Ectodermal cell (in vitro differentiated cells): ENCODE measurements around the gene CACFD1.

ENCODE experiments used
- H3K27ac ChIP-seq: 2 replicates; pipeline ENCODE4 v1.7.0; 2013; ENCODE audit warnings: mild to moderate bottlenecking, low read depth, low read length; ENCODE audit not compliant: insufficient read depth, poor library complexity, severe bottlenecking
- H3K27me3 ChIP-seq: 2 replicates; pipeline ENCODE4 v1.7.0; 2013; ENCODE audit warnings: mild to moderate bottlenecking, low read length; ENCODE audit not compliant: insufficient read depth, control insufficient read depth, poor library complexity, severe bottlenecking
- H3K36me3 ChIP-seq: one replicate; pipeline ENCODE4 v1.7.0; 2013; ENCODE audit warnings: low read length; ENCODE audit not compliant: control insufficient read depth, insufficient read depth
- H3K4me1 ChIP-seq: one replicate; pipeline ENCODE4 v1.7.0; 2013; ENCODE audit warnings: low read length; ENCODE audit not compliant: control insufficient read depth, insufficient read depth
- H3K4me3 ChIP-seq: 2 replicates; pipeline ENCODE4 v1.7.0; 2013; ENCODE audit warnings: low read depth, low read length, control low read depth; ENCODE audit not compliant: insufficient read depth
- H3K9me3 ChIP-seq: 2 replicates; pipeline ENCODE4 v1.7.0; 2013; ENCODE audit warnings: mild to moderate bottlenecking, low read length, moderate library complexity; ENCODE audit not compliant: control insufficient read depth
- WGBS, 2 experiments: methylation state at CpG; one replicate each; pipeline ENCODE4 v1.1.7; 2013; ENCODE audit warnings: missing lambda C conversion rate in 2 of 2; 5-methylcytosine and 5-hydroxymethylcytosine counted together

Gene CACFD1

DNA sequence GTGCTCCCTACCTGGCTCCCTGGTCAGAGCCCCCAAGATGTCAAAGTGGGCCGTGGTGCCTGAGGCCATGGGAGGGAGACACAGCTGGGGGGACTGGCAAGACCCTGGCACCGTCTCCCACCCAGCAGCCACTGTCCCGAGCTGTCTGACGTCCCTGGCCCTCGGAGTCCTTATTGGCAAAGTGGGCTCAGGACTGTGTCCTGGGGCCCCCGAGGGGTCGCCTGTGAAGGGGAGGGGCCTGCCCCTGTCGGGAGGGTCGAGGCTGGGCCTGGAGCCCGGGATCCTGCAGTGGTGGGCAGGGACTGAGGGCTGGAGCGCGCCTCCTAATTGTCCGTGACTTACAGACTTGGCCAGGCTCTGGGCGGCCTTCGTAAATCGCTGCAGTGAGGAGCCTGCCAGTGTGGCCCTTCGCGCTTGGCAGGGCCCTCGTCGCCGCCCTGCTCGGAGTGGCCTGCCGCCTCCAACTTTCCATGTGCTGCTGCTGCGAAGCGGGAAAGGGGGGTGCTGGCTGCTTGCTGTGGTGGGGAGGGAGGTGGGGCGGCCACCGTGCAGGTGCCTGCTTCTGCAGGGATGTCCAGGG lies 51.2 kb downstream of the CACFD1 start:
- H3K27ac ChIP-seq, result no peak overlapping the region
- H3K4me1 ChIP-seq, result peaks cover 20% of the 10 kb centered on the region
- no peaks in the 10 kb centered on the region for H3K9me3 ChIP-seq
- H3K36me3 ChIP-seq, result no peaks in the 10 kb centered on the region
- no peak overlapping the region for H3K4me3 ChIP-seq
- no peaks in the 10 kb centered on the region for H3K27me3 ChIP-seq
- WGBS, 2 experiments, result 91 to 94% methylated on average over 27 of the region's 27 CpGs

DNA sequence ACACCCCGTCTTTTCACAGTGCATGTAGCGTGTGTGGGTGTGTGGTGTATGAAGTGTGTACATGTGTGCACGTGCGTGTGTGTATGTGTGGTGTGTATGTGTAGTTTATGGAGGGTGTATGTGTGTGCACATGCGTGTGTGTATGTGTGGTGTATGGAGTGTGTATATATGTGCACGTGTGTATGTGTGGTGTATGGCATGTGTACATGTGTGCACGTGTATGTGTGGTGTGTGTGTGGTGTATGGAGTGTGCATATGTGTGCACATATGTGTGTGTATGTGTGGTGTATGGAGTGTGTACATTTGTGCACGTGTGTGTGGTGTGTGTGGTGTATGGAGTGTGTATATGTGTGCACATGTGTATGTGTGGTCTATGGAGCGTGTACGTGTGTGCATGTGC lies 51.8 kb downstream of the CACFD1 start:
- Histone ChIP-seq H3K36me3 (no peaks in the 10 kb centered on the region), H3K4me1 (peaks cover 20% of the 10 kb centered on the region), H3K27me3 (no peaks in the 10 kb centered on the region), H3K9me3 (no peaks in the 10 kb centered on the region), H3K27ac (no peak overlapping the region), H3K4me3 (no peak overlapping the region)
- 86 to 87% methylated on average over 10 of the region's 10 CpGs for WGBS, 2 experiments

DNA sequence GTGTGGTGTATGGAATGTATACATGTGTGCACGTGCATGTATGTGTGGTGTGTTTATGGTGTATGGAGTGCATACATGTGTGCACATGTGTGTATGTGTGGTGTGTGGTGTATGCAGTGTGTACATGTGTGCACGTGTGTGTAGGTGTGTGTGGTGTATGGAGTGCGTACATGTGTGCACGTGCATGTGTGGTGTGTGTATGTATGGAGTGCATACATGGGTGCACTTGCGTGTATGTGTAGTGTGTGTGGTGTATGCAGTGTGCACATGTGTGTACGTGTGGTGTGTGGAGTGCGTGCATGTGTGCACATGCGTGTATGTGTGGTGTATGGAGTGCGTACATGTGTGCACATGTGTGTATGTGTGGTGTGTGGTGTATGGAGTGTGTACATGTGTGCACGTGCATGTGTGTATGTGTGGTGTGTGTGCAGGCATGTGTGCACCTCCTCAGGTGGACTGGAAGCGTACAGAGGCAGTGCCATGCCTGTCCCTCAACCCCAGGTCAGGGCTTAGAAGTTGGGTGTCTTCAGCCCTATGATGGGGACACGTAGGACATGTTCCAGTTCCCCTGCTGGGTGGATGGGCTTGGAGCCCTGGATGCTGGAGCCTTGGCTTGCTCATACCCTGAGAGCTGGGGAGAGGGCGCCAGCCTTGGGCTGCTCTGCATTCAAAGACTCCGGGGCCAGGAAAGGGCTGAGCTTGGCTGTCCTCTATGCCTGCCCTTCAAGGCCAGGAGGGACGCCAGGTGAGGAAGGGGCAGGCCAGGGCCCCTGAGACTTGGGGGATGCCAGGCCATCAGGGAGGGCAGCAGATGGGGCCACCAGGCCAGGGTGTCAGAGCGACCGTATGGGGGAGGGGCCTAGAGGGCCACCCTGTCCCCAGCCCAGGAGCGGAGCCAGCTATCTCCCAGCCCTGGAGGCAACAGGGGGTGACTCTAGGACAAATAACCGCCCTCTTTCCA lies 52.8 kb downstream of the CACFD1 start:
- no peak overlapping the region for H3K4me3 ChIP-seq
- H3K27me3 ChIP-seq, result no peaks in the 10 kb centered on the region
- WGBS, 2 experiments, result 87% methylated on average over 19 of the region's 19 CpGs
- no peak overlapping the region for H3K27ac ChIP-seq
- H3K9me3 ChIP-seq, result no peaks in the 10 kb centered on the region
- no peaks in the 10 kb centered on the region for H3K36me3 ChIP-seq
- H3K4me1 ChIP-seq, result peaks cover 20% of the 10 kb centered on the region

DNA sequence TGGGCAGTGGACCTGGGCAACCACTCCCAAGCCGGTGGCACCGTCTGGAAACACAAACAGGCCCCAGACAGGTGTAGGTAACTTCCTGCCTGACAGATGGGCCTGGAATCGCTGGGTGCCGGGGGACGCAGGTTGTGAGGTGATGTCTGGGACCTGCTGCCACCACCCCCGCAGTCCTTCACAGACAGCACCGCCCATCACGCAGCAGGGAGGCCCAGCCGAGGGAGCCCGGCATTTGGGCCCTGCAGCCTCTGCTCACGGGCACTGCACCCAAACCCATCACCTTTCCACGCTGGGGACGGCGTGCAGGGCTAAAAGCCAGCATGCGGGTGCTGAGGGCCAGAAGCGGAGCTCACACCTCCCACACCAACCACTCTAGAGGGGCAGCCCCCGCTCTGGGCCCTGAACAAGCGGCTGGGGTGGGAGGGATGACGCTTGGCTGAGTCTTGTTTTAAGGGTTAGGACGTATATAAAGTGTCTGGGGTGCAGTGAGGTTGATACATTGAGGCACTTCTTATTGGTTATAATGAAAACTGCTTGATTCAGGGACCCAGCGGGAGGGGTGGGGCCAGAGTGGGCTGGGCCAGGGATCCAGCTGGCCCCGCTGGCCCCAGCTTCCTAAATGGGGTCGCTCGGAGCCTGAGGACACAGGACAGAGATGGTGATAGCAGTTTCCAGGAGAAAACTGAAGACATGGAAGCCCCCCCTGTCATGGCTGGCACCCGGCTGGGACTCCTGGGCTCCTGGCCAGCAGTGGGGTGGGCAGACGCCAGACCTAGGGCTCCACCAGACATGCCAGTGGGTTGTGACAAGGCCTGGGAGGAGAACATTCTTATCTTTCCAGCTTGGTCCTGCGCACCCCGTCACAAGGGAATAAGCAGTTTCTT lies 53.7 kb downstream of the CACFD1 start:
- WGBS, 2 experiments, result 89 to 90% methylated on average over 27 to 28 of the region's 28 CpGs

DNA sequence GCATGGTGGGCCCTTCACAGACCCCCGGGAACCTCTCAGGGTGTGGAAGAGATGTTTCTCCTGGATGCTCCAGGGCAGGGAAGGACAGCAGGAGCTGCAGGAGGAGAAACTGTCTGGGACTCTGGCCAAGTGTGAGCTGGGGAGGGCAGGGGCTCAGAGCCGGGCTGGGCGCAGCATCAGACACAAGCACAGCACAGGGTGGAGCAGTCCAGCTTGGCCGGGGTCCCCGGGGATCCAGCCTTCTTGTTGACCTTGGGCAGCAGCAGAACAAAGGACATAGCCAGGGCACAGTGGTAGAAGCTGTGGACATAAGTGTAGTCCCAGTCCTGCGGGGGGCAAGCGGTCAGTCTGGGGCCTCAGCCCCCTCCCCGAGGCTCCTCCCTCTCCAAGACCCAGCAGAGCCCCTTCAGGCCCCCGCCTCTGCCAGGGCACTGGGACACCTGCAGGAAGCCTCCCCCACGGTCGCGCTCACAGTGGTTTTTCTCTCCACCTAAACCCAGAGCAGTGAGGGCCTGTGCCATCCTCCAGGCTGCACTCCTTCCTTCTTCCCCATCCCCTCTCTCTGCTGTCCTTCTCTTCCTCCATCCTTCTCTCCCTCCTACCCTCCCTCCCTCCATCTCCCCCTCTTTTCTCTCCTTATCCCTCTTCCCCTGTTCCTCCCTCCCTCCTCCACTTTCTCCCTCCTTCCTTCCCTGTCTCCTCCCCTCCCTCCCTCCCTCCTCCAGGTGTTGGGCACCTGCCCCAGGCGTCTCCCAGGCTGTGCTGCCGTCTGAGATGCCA lies 54.9 kb downstream of the CACFD1 start:
- H3K9me3 ChIP-seq, result no peaks in the 10 kb centered on the region
- H3K27me3 ChIP-seq, result no peaks in the 10 kb centered on the region
- WGBS, 2 experiments, result 88 to 92% methylated on average over 14 of the region's 14 CpGs
- no peak overlapping the region for H3K4me3 ChIP-seq
- peaks cover 10% of the 10 kb centered on the region for H3K4me1 ChIP-seq
- H3K36me3 ChIP-seq, result no peaks in the 10 kb centered on the region
- H3K27ac ChIP-seq, result no peak overlapping the region

More for the DNA sequence above, 53.7 kb downstream of the CACFD1 start:
- no peaks in the 10 kb centered on the region for H3K36me3 ChIP-seq
- peaks cover 20% of the 10 kb centered on the region for H3K4me1 ChIP-seq
- no peaks in the 10 kb centered on the region for H3K9me3 ChIP-seq
- H3K4me3 ChIP-seq, result no peak overlapping the region
- no peaks in the 10 kb centered on the region for H3K27me3 ChIP-seq
- no peak overlapping the region for H3K27ac ChIP-seq

DNA sequence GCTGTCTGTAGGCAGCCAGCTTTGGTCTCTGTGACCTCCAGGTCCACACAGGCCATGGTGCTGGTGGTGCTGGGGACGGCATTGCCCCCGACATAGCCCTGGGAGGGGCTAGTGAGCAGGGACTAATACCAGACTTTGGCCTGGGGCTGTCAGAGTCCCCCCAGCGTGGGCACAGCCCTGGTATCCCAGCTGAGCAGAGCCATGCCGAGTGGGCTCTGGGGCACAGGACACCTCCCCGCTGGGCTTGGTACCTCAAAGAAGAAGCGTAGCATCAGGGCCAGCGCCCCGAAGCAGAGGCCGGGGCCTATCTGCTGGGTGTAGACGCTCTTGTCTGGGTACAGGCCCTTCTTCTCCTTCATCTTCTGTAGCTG lies 55.4 kb downstream of the CACFD1 start:
- WGBS, 2 experiments, result 93 to 94% methylated on average over 10 of the region's 10 CpGs
- no peak overlapping the region for H3K4me3 ChIP-seq
- H3K36me3 ChIP-seq, result no peaks in the 10 kb centered on the region
- peaks cover 4% of the 10 kb centered on the region for H3K4me1 ChIP-seq
- H3K27me3 ChIP-seq, result no peaks in the 10 kb centered on the region
- no peak overlapping the region for H3K27ac ChIP-seq
- H3K9me3 ChIP-seq, result no peaks in the 10 kb centered on the region

DNA sequence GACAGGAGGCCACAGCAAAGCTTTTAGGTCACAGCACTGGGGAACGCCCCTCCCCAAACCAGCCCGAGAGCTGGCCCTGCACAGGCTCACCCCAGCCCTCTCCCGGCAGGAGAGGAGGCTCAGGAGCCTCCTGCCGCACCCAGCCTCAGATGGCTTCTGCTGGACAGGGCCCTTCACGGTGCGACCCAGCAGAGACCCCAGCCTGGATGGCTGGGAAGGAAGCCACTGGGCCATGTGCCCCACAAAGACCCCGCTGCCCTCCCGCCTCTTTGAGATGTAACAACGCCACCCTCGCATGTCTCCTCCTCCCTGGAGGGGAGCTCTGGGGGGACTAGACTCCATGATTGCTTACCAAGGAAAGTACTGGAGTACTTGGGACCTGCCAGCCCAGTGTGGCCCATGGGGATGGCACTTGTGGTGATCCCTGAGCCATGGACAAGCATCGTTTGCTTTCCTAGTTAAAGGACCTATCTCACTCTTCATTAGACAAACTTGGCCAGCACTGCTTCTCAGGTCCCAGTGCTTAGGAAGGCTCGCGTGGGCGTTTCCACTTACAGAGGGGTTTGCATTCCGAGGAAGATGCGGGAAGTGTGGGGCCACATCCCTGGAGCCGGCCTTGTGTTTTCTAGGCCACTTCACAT lies 56.0 kb downstream of the CACFD1 start:
- peaks cover 4% of the 10 kb centered on the region for H3K4me1 ChIP-seq
- H3K4me3 ChIP-seq, result no peak overlapping the region
- H3K27ac ChIP-seq, result no peak overlapping the region
- H3K27me3 ChIP-seq, result no peaks in the 10 kb centered on the region
- WGBS, 2 experiments, result 91 to 93% methylated on average over 17 of the region's 17 CpGs
- H3K9me3 ChIP-seq, result no peaks in the 10 kb centered on the region
- no peaks in the 10 kb centered on the region for H3K36me3 ChIP-seq

DNA sequence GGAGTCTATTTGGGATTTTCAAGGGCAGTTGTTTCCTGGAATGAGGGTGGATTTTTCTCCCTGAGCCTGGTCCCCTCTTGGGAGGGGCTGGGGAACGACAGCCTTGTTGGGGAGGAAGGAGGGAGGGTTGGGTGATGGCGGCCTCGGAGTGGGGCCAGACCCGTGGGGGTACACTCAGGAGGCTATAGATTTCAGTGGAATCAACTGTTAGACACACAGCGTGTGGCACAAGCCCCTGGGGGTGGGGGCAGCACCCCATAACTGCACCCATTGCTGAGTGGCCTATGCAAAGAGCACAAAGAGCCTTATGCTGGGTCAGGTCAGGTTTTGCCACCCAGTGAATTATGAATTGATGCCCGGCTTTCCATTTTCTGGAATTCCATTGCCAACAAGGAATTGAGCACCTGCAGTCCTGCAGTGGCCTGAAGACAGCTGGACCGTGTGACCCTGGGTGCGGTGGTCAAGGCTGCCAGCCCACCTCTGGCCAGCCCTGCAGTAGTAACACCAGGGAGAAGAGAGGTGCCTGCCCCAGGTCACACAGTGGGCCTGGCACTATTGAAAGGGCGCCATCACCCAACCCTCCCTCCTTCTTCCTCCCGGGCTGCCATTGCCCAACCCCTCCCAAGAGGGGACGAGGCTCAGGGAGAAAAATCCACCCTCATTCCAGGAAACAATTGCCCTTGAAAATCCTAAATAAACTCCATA lies 56.6 kb downstream of the CACFD1 start:
- no peaks in the 10 kb centered on the region for H3K9me3 ChIP-seq
- H3K4me3 ChIP-seq, result no peak overlapping the region
- H3K4me1 ChIP-seq, result peaks cover 4% of the 10 kb centered on the region
- no peaks in the 10 kb centered on the region for H3K27me3 ChIP-seq
- no peak overlapping the region for H3K27ac ChIP-seq
- WGBS, 2 experiments, result 91 to 92% methylated on average over 11 of the region's 11 CpGs
- no peaks in the 10 kb centered on the region for H3K36me3 ChIP-seq

DNA sequence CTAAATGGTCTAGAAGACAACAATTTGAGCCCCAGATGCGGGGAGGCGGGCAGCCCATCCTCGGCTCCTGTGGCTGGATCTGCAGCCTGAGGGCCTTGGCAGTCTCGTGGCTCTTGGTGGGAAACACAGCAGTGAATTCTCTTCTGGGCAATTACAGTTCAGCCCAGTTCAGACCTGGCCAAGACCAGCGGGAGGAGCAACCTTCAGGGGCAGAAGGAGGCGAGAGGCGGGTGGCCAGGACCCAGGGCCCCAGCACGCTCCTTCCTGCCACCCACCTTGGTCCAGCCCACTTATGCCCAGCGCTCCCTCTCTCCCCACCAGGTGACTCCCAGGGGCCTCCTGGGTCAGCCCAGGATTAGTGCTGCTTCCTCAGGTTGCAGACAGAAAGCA lies 57.2 kb downstream of the CACFD1 start:
- no peaks in the 10 kb centered on the region for H3K36me3 ChIP-seq
- no peaks in the 10 kb centered on the region for H3K27me3 ChIP-seq
- 92 to 93% methylated on average over 9 of the region's 9 CpGs for WGBS, 2 experiments
- H3K4me1 ChIP-seq, result peaks cover 4% of the 10 kb centered on the region
- H3K27ac ChIP-seq, result no peak overlapping the region
- H3K9me3 ChIP-seq, result no peaks in the 10 kb centered on the region
- H3K4me3 ChIP-seq, result no peak overlapping the region
